Stimulated activated CD4-positive, alpha-beta T cell treated with anti-CD3 and anti-CD28 coated beads, TNF-alpha, amount 100 ng/mL, for 24 hours (primary cell): ENCODE measurements around the gene FIBP.

Experiments used
- DNase-seq, 3 experiments: peaks; one replicate each; pipeline ENCODE4 v3.0.0-alpha.2; 2020; ENCODE audit warnings: low read depth in 3 of 3

Gene FIBP

DNA sequence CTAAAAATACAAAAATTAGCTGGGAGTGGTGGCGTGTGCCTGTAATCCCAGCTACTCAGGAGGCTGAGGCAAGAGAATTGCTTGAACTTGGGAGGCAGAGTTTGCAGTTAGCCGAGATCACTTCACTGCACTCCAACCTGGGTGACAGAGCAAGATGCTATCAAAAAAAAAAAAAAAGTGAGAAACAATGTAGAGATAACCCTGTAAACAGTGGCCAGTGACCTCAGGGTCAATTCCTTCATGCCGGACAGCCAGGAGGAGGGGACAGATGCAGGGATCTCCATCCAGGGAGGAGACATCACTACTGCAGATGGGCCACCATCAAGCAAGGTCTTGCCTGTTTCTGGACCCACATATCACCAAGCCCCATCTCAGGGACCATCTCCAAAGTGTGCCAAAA lies 40.5 kb downstream of the FIBP start:
- DNase-seq = no peak

DNA sequence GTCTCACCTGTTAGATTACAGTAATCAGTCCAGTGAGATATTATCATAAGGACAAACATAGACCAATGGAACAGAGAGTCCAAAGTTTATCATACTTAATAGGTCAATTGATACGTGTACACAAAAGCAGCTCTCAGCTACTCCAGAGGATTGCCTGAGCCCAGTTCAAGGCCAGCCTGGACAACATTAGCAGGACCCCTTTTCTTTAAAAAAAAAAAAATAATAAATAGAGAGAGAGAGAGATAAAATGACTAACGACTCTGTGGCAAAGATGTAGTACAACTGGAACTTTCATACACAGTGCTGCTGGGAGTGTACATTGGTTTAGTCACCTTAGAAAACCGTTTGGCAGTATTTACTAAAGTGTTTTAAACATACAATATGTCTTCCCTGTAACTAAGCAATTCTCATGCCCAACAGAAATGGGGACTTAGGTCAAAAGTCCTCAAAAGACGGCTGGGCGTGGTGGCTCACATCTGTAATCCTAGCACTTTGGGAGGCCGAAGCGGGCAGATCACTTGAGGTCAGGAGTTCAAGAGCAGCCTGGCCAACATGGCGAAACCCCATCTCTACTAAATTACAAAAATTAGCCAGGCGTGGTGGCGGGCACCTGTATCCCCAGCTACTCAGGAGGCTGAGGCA lies 43.9 kb downstream of the FIBP start:
- no peak for DNase-seq

DNA sequence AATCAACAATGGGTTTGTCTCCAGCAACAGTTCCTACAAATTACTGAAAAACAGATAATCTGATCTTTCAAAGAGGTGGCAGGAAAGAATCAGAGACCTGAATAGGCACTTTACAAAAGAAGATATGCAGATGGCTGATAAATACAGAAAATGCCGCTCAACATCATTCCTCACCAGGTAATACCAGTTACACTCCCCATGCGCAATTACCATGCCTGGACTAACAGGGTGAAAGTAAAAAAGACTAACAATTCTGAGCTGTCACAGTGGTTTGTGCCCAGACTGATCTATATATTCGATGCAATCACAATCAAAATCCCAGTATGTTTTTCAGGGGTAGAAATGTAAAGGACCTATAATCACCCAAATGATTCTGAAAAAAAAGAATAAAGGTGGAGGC lies 44.5 kb downstream of the FIBP start:
- DNase-seq = no peak

DNA sequence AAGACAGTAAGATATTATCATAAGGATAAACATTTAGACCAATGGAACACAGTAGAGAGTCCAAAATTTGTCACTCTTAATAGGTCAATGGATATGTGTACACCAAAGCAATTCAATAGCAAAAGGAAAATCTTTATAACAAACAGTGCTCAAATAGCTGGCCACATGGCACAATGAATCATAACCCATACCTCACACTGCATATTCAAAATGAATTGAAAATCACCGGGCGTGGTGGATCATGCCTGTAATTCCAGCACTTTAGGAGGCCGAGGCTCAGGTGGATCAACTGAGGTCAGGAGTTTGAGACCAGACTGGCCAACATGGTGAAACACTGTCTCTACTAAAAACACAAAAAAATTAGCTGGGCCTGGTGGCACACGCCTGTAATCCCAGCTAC lies 46.1 kb downstream of the FIBP start:
- no peak for DNase-seq

DNA sequence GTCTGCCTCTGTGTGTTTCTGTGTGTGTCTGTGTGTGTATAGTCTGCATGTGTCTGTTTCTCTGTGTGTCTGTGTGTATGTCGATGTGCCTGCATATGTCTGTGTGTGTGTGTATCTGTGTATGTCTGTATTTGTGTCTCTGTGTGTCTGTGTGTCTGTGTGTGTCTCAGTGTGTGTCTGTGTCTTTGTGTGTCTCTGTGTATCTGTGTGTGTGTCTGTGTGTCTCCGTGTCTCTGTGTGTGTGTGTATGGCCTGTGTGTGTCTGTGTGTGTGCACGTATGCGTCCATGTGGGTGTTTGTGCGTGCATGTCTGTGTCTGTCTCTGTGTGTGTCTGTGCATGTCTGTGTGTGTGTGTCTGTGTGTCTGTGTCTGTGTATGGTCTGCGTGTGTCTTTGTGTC lies 54.1 kb downstream of the FIBP start:
- DNase-seq = no peak
